Measurements from ENCODE around the gene KIFC1.
"Not testable (repeated sequence)": the region's sequence is repeated elsewhere in the genome, so short reads cannot be mapped to it uniquely, and the experiment has no call there.

GRCh38 chr6:33357160-33357871, 34.3 kb upstream of the KIFC1 start:
- not testable (repeated sequence) for TF ChIP-seq POLR2AphosphoS5 (IDR thresholded peaks at IDR 0.05; ENCODE audit: low read depth, low read length); POLR2A (IDR thresholded peaks at IDR 0.05; ENCODE audit: low read depth, low read length); SPI1 (IDR thresholded peaks at IDR 0.05; ENCODE audit: low read depth, low read length); PAX5 (IDR thresholded peaks at IDR 0.05; ENCODE audit: insufficient read depth, low read length, severe bottlenecking)
